Smooth muscle cell (in vitro differentiated cells): Measurements from ENCODE around the gene CLCNKB. TPM values are rescaled to one million over a fixed set of nuclear protein-coding genes. Genes with fewer than 3 reads are reported as not detected.
A peak's percentile ranks its signal among the peaks of the same experiment; 100 is the strongest.
"Not testable (repeated sequence)": the region's sequence is repeated elsewhere in the genome, so short reads cannot be mapped to it uniquely, and the experiment has no call there.

Source experiments
- DNase-seq: peaks from one replicate; lab custom pipeline; 2025; ENCODE audit not compliant: unreplicated experiment; lab: John Stamatoyannopoulos, UW
- H2AFZ ChIP-seq: fragments of 200-600 bp; sonication (generic); 2 replicates; pipeline ENCODE4 v1.6.0; 2016; ENCODE audit warnings: antibody characterized with exemption, low read depth, mild to moderate bottlenecking
- H3F3A ChIP-seq: fragments of 200-600 bp; sonication (generic); 2 replicates; pipeline ENCODE4 v1.6.0; 2017; ENCODE audit warnings: antibody characterized with exemption, low read depth
- H3K27ac ChIP-seq: fragments of 200-600 bp; sonication (generic); 2 replicates; pipeline ENCODE4 v1.5.1; 2016; ENCODE audit warnings: low read depth, mild to moderate bottlenecking
- H3K27me3 ChIP-seq: fragments of 200-600 bp; sonication (generic); 2 replicates; pipeline ENCODE4 v1.6.1; 2016; ENCODE audit warnings: low read depth, mild to moderate bottlenecking
- H3K36me3 ChIP-seq: fragments of 200-600 bp; sonication (generic); 2 replicates; pipeline ENCODE4 v1.5.1; 2016; ENCODE audit warnings: low read depth
- H3K4me1 ChIP-seq: fragments of 200-600 bp; sonication (generic); 2 replicates; pipeline ENCODE4 v1.5.1; 2016; ENCODE audit warnings: low read depth
- H3K4me2 ChIP-seq: fragments of 200-600 bp; sonication (generic); 2 replicates; pipeline ENCODE4 v1.6.0; 2016; ENCODE audit warnings: mild to moderate bottlenecking
- H3K4me3 ChIP-seq: fragments of 200-600 bp; sonication (generic); 2 replicates; pipeline ENCODE4 v1.5.1; 2016; ENCODE audit warnings: mild to moderate bottlenecking
- H3K79me2 ChIP-seq: fragments of 200-600 bp; sonication (generic); 2 replicates; pipeline ENCODE4 v1.6.0; 2016; ENCODE audit warnings: low read depth, mild to moderate bottlenecking
- H3K9ac ChIP-seq: fragments of 200-600 bp; sonication (generic); 2 replicates; pipeline ENCODE4 v1.6.0; 2016; ENCODE audit warnings: low read depth
- H3K9me3 ChIP-seq: fragments of 200-600 bp; sonication (generic); replicated peaks from 2 replicates; pipeline ENCODE4 v1.5.1; 2016; ENCODE audit warnings: low read depth
- H4K20me1 ChIP-seq: fragments of 200-600 bp; sonication (generic); 2 replicates; pipeline ENCODE4 v1.6.0; 2016; ENCODE audit warnings: low read depth
- CTCF ChIP-seq: fragments of 200-600 bp; sonication (generic); IDR thresholded peaks from 2 replicates; pipeline ENCODE4 v1.5.1; 2017; ENCODE audit warnings: borderline replicate concordance, mild to moderate bottlenecking, antibody characterized with exemption; ENCODE audit not compliant: insufficient read depth, poor library complexity, severe bottlenecking
- WGBS: methylation state at CpG from one replicate; pipeline ENCODE4 v1.1.7; 2016; ENCODE audit warnings: low lambda C conversion rate; 5-methylcytosine and 5-hydroxymethylcytosine counted together
- polyA plus RNA-seq: library from polyadenylated mRNA; unstranded; fragments of >200 nt; fragmentation: Nextera tagmentation; extraction: Ambion mirVana; gene quantifications from 2 replicates; pipeline ENCODE4 v1.2.1, GENCODE V29; 2016
- total RNA-seq: library from RNA; depleted of rRNA; stranded (reverse); fragments of >200 nt; gene quantifications from 2 replicates; pipeline ENCODE4 v1.2.3, GENCODE V29; 2014

CLCNKB gene
- total and polyA plus RNA-seq, 2 experiments from 2014 or later, result 0.76 to 0.86 TPM

GRCh38 chr1:16021681-16022080 lies 21.9 kb upstream of the CLCNKB start, which contains the start of gene CLCNKA:
CLCNKA (plus strand) TSS chr1:16022036; CDS start chr1:16022620, 584 bp downstream.
- Histone ChIP-seq H3K36me3 (no peaks in the 10 kb centered on the region), H3K9ac (no peak within 1 kb of the TSS), H3K27me3 (no peaks in the 10 kb centered on the region), H3K27ac (no peak within 1 kb of the TSS), H3K79me2 (no peaks in the 10 kb centered on the region), H3K9me3 (no peaks in the 10 kb centered on the region), H3K4me3 (no peak within 1 kb of the TSS), H2AFZ (no peak within 1 kb of the TSS), H3F3A (no peaks in the 10 kb centered on the region), H4K20me1 (no peaks in the 10 kb centered on the region), H3K4me1 (peaks cover 19% of the 10 kb centered on the region), H3K4me2 (no peak within 1 kb of the TSS)
- no peak for DNase-seq
- no peak for TF ChIP-seq CTCF
- WGBS, result 77% methylated on average over 6 of the region's 6 CpGs

- H3K79me2 ChIP-seq, result no peaks in the 10 kb centered on the region
- 77% methylated on average over 11 of the region's 11 CpGs for WGBS
- no peak for TF ChIP-seq CTCF
Observed at GRCh38 chr1:16022393-16022792, 21.2 kb upstream of the CLCNKB start.

GRCh38 chr1:16023050-16023653 lies 20.4 kb upstream of the CLCNKB start:
- no peak overlapping the region for H2AFZ ChIP-seq
- H3F3A ChIP-seq, result no peaks in the 10 kb centered on the region
- H3K9ac ChIP-seq, result no peak overlapping the region
- no peak overlapping the region for H3K4me3 ChIP-seq
- no peaks in the 10 kb centered on the region for H3K79me2 ChIP-seq
- 81% methylated on average over 7 of the region's 7 CpGs for WGBS
- no peaks in the 10 kb centered on the region for H3K27me3 ChIP-seq
- H3K9me3 ChIP-seq, result no peaks in the 10 kb centered on the region
- no peak for TF ChIP-seq CTCF
- DNase-seq, result no peak
- H4K20me1 ChIP-seq, result no peaks in the 10 kb centered on the region
- no peak overlapping the region for H3K4me2 ChIP-seq
- no peak overlapping the region for H3K27ac ChIP-seq
- peaks cover 20% of the 10 kb centered on the region for H3K4me1 ChIP-seq
- no peaks in the 10 kb centered on the region for H3K36me3 ChIP-seq

More at GRCh38 chr1:16022393-16022792, 21.2 kb upstream of the CLCNKB start:
- Histone ChIP-seq H3K27ac (no peak overlapping the region), H3K4me2 (no peak overlapping the region), H4K20me1 (no peaks in the 10 kb centered on the region), H3K36me3 (no peaks in the 10 kb centered on the region), H3K27me3 (no peaks in the 10 kb centered on the region), H3K9ac (no peak overlapping the region), H3F3A (no peaks in the 10 kb centered on the region), H3K9me3 (no peaks in the 10 kb centered on the region), H3K4me3 (no peak overlapping the region), H2AFZ (no peak overlapping the region), H3K4me1 (peaks cover 21% of the 10 kb centered on the region)
- no peak for DNase-seq

DNA sequence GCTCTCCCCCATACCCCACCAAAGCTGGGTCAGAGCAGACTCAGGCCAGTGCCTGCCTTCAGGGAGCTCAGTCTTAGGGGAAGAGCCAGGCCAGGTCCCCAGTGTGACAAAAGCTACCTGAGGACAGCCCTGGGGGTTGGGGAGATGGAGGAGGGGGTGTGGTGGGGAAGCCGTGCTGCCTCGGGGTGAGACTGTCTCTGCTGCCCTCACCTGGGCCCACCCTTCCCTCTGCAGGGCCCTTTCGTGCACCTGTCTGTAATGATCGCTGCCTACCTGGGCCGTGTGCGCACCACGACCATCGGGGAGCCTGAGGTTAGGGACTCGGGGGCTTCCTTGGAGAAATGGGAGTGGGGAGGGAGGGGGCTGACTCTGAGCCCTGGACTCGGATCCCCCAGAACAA lies 17.3 kb upstream of the CLCNKB start:
- not testable (repeated sequence) for H3K9ac ChIP-seq, H4K20me1 ChIP-seq, H3K79me2 ChIP-seq, H3F3A ChIP-seq, H2AFZ ChIP-seq, H3K27me3 ChIP-seq, DNase-seq, H3K4me1 ChIP-seq, H3K27ac ChIP-seq, H3K9me3 ChIP-seq, H3K36me3 ChIP-seq
- H3K4me2 ChIP-seq, result peak overlapping the region; percentile 82
- H3K4me3 ChIP-seq, result peak overlapping the region; percentile 32
- WGBS, result 31% methylated on average over 8 of the region's 10 CpGs
